IPS-NIHi7 (cell line): ENCODE results near the gene ACTR5.

ENCODE experiments used
- DNase-seq: peaks from one replicate; pipeline ENCODE4 v3.0.0; 2012; ENCODE audit warnings: mixed read lengths; ENCODE audit errors: extremely low spot score

The ACTR5 gene

GRCh38 chr20:38748097-38748860 is at the start of gene ACTR5:
Gene ACTR5, plus strand, starts transcription at chr20:38748460. Its CDS starts 19 bp downstream, at chr20:38748479.
- peak; percentile 97 for DNase-seq

- no peak for DNase-seq
Observed at GRCh38 chr20:38698541-38698940, 49.7 kb upstream of the ACTR5 start.

- DNase-seq, result peak; percentile 68
Observed at GRCh38 chr20:38700141-38700540, 48.1 kb upstream of the ACTR5 start.

GRCh38 chr20:38700926-38701325 is 47.3 kb upstream of the ACTR5 start:
- no peak for DNase-seq

- no peak for DNase-seq
Observed at GRCh38 chr20:38703526-38703925, 44.7 kb upstream of the ACTR5 start.

GRCh38 chr20:38704136-38704535 is 44.1 kb upstream of the ACTR5 start:
- no peak for DNase-seq

- DNase-seq, result peak; percentile 51
Observed at GRCh38 chr20:38706509-38706908, 41.8 kb upstream of the ACTR5 start.

GRCh38 chr20:38714308-38714707 is 34.0 kb upstream of the ACTR5 start:
- DNase-seq, result no peak

- no peak for DNase-seq
Observed at GRCh38 chr20:38715646-38716045, 32.6 kb upstream of the ACTR5 start.

GRCh38 chr20:38722683-38723016 is 25.6 kb upstream of the ACTR5 start:
- peak; percentile 66 for DNase-seq

GRCh38 chr20:38723017-38723847 is 25.0 kb upstream of the ACTR5 start:
- DNase-seq, result no peak

GRCh38 chr20:38723848-38724625 is 24.2 kb upstream of the ACTR5 start, which contains the start of gene SLC32A1:
Gene SLC32A1, plus strand, starts transcription at chr20:38724486. Its CDS starts 239 bp downstream, at chr20:38724725.
- peak; percentile 58 for DNase-seq

GRCh38 chr20:38724626-38725147 is 23.6 kb upstream of the ACTR5 start:
- DNase-seq, result no peak

GRCh38 chr20:38725148-38725901 is 22.9 kb upstream of the ACTR5 start:
- peak; percentile 59 for DNase-seq

- DNase-seq, result peak; percentile 90
Observed at GRCh38 chr20:38725931-38726803, 22.1 kb upstream of the ACTR5 start.

GRCh38 chr20:38726804-38727606 is 21.3 kb upstream of the ACTR5 start:
- peak; percentile 91 for DNase-seq

GRCh38 chr20:38727607-38728190 is 20.6 kb upstream of the ACTR5 start:
- no peak for DNase-seq

- no peak for DNase-seq
Observed at GRCh38 chr20:38728191-38728781, 20.0 kb upstream of the ACTR5 start.
